ENCODE measurements around the gene ALOX15B.
"Not testable (repeated sequence)": the region's sequence is repeated elsewhere in the genome, so short reads cannot be mapped to it uniquely, and the experiment has no call there.

The ALOX15B gene

DNA sequence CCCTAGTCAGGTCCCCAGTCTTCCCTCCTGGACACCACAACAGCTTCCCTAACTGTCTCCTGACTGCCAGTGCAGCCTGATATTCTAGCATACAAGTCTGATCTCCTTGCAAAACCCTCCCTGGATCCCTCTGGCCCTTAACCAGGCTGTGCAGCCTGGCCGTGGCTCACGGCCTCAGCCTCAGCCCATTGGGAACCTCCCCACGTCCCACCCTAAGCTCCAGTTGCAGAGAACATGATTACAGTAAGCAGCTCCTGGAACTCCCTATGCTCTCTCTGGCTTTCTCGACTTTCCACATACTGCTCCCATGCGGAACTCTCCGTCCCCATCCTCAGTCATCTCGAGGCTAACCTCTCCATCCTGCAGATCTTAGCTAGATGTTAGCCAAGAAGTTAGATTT is 35.7 kb downstream of the ALOX15B start:
- in situ Hi-C loops (cut with MboI; ENCODE audit: low pct_unique_long_range_greater_than_20kb, low sequenced_read_pairs, unreplicated experiment): no loop called here
- TF ChIP-seq, protein P1, sequence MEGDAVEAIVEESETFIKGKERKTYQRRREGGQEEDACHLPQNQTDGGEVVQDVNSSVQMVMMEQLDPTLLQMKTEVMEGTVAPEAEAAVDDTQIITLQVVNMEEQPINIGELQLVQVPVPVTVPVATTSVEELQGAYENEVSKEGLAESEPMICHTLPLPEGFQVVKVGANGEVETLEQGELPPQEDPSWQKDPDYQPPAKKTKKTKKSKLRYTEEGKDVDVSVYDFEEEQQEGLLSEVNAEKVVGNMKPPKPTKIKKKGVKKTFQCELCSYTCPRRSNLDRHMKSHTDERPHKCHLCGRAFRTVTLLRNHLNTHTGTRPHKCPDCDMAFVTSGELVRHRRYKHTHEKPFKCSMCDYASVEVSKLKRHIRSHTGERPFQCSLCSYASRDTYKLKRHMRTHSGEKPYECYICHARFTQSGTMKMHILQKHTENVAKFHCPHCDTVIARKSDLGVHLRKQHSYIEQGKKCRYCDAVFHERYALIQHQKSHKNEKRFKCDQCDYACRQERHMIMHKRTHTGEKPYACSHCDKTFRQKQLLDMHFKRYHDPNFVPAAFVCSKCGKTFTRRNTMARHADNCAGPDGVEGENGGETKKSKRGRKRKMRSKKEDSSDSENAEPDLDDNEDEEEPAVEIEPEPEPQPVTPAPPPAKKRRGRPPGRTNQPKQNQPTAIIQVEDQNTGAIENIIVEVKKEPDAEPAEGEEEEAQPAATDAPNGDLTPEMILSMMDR (IDR thresholded peaks at IDR 0.05; ENCODE audit: extremely low read depth, insufficient read depth, missing control alignments): no peak
- DNase-seq (ENCODE audit: low spot score): no peak

DNA sequence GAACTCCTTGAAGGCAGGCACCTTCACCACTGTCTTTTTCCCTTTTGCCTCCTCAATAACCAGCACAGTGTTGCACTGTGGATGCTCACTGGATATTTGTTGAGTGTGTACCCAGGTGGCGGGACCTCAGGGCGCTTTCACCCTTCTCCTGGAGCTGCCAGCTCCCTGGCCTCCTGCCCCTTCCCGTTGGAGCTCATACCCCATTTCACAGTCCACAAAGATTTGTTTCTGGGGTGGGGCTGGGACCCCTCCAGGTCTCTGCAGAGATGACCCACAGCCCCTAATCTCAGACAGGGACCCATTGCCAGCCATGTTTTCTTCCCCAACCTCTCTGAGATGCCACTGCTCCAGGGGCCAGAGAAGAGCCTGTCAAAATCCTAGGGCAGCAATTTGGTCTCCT is 36.2 kb downstream of the ALOX15B start:
- in situ Hi-C loops (cut with MboI; ENCODE audit: low pct_unique_long_range_greater_than_20kb, low sequenced_read_pairs, unreplicated experiment): no loop called here
- TF ChIP-seq, protein P1 (IDR thresholded peaks at IDR 0.05; ENCODE audit: extremely low read depth, insufficient read depth, missing control alignments): no peak
- no peak for DNase-seq (ENCODE audit: low spot score)

DNA sequence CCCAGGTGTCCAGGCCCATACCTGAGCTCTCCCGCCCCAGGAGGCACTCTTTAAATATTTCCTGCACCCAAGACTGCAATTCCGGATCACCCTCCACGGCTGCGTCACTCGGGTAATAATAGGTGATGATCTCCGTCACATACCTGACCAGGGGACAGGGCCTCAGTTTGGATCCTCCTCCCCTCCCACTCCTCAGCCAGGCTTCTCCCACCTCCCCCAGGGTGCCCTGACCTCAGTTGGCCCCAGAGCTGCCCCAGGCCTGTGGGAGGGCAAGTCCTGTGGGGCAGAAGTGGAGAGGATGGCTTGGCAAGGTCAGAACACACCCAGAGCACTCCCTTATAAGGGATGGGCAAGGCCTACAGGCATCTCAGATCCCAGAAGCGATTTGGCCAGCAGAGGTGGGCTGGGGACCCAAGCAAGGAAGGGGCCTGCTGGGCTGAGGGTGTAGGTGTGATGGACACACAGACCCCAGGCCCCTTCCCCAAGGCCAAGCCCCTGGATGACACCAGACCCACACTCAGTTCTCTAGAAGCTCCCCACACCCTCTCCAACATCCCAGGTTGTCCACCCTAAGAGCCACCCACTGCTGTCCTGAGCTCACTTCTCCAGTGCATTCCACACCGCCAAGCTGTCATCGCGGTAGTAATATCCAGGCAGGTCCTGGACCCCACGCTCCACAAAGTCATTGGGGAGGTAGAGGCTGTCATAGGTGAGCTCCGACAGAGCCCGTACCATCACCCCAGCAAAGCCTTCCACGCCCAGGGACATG is 36.9 kb downstream of the ALOX15B start:
- no peak for DNase-seq (ENCODE audit: low spot score)
- TF ChIP-seq, protein P1 (IDR thresholded peaks at IDR 0.05; ENCODE audit: extremely low read depth, insufficient read depth, missing control alignments): no peak

DNA sequence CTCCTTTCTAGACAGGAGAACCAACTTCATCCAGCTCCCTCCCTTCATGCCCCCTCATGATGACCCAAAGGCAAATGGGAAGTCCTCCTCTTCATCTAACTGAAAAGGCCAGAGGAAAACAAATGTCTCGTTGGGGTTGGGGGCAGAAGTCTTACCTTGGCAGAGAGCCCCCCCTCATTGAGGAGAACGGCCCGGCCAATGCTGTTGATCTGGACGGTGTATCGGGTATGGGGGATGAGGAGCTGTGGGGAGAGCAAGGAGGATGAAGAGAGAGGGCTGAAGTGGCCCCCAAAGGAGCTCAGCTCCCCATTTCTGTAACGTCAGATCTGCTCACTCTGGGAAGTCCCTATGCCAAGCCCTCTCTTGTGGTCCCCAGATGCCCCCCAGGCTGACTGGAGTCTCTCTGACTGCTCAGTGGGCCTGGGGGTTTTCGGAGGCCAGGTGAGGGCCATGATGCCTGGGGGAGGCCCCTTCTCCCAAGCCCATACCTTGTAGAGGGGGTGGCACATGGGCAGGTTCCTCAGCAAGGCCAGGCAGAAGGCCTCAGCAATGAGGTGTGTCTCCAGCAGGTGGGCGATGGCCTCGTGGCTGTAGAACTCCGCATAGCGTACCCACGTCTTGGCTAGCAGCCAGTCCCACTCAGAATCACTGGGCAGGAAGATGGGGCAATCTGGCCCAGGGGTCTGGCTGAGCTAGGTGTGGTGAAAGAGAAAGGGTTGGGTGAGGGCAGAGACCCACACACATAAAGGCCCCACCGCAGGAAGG is 37.8 kb downstream of the ALOX15B start:
- in situ Hi-C loops (cut with MboI; ENCODE audit: low pct_unique_long_range_greater_than_20kb, low sequenced_read_pairs, unreplicated experiment): no loop called here
- DNase-seq (ENCODE audit: low spot score): no peak
- TF ChIP-seq, protein P1 (IDR thresholded peaks at IDR 0.05; ENCODE audit: extremely low read depth, insufficient read depth, missing control alignments): no peak

More for the DNA sequence above, 36.9 kb downstream of the ALOX15B start:
- in situ Hi-C loops (cut with MboI; ENCODE audit: low pct_unique_long_range_greater_than_20kb, low sequenced_read_pairs, unreplicated experiment): no loop called here

DNA sequence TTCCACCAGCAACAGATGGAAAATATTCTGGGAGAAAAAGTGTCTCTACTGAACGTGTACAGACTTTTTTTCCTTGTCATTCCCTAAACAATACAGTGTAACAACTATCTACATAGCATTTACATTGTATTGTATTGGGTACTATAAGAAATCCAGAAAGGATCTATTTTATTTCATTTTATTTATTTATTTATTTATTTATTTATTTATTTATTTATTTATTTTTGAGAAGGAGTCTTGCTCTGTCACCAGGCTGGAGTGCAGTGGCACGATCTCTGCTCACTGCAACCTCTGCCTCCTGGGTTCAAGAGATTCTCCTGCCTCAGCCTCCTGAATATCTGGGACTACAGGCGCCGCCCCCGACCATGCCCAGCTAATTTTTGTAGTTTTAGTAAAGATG is 39.1 kb downstream of the ALOX15B start:
- DNase-seq (ENCODE audit: low spot score); in situ Hi-C loops (cut with MboI; ENCODE audit: low pct_unique_long_range_greater_than_20kb, low sequenced_read_pairs, unreplicated experiment): not testable (repeated sequence)

DNA sequence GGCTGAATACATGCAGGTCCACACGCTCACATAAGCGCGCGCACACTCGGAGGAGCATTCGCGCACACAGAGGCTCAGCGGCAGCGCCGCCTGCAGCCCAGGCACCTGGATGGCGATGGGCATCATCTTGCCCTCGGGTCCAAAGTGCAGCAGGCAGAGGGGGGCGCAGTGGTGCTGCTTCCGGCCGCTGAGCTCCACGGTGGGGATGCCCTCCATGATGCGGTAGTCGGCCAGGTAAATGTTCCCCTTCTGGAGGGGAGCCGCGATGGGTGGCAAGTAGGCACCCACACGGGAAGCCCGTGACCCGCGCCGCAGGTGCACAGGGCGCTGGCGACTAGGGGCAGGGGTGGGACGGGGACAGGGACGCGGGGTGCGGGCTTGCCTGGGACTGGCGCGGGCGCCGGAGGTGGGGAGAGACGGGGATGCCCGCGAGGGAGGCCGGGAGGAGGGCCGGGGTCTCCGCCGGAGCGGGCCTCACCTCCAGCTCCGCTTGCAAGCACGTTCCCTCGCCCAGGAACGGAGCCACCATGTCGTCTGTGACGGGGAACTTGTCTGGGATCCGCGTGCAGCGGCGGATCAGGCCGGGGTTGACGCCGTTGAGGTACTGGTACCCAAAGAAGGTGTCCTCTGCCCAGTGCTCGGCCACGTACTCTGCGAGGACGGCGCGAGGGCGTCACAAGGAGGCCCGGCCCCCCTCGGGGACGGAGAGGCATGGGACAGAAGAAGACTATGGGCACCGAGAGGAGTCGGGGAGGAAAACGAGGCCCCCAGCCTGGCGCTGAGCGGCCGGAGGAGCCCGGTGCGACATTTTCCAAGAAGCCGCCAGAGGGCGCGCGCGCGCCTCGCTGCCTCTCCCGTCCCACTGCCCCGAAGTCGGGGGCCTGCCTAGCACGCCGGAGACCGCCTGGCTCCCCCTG is 40.7 kb downstream of the ALOX15B start:
- in situ Hi-C loops (cut with MboI; ENCODE audit: low pct_unique_long_range_greater_than_20kb, low sequenced_read_pairs, unreplicated experiment): no loop called here
- DNase-seq (ENCODE audit: low spot score): peak; percentile 95

More for the DNA sequence above, 40.7 kb downstream of the ALOX15B start:
- TF ChIP-seq, protein P1 (IDR thresholded peaks at IDR 0.05; ENCODE audit: extremely low read depth, insufficient read depth, missing control alignments): peak; percentile 87

Measured in GM13977 (cell line).